HL-60 (cell line): ENCODE data around the gene GALNT3.

ENCODE experiments used
- CTCF ChIP-seq: IDR thresholded peaks from one replicate; pipeline ENCODE4 v1.5.1; 2011; ENCODE audit warnings: low read length, control low read depth, inconsistent platforms; ENCODE audit not compliant: insufficient read depth
- GABPA ChIP-seq: IDR thresholded peaks from 2 replicates; pipeline ENCODE4 v1.6.1; 2012; ENCODE audit warnings: low read depth
- POLR2AphosphoS5 ChIP-seq: IDR thresholded peaks from 2 replicates; pipeline ENCODE4 v1.6.1; 2012; ENCODE audit warnings: low read depth

- no peak for TF ChIP-seq CTCF
- TF ChIP-seq GABPA = no peak
- no peak for TF ChIP-seq POLR2AphosphoS5
Measured at GRCh38 chr2:165837122-165837521, 43.1 kb upstream of the GALNT3 start.
